Erythroblast (primary cell): ENCODE measurements around the gene GPR137B.

ENCODE experiments used
- GATA1 ChIP-seq: IDR thresholded peaks from 2 replicates; pipeline ENCODE4 v1.6.1; 2011; ENCODE audit warnings: low read depth, mild to moderate bottlenecking, control low read depth, low read length, moderate library complexity
- POLR2A ChIP-seq: IDR thresholded peaks from 2 replicates; pipeline ENCODE4 v1.6.1; 2011; ENCODE audit warnings: mild to moderate bottlenecking, low read length

DNA sequence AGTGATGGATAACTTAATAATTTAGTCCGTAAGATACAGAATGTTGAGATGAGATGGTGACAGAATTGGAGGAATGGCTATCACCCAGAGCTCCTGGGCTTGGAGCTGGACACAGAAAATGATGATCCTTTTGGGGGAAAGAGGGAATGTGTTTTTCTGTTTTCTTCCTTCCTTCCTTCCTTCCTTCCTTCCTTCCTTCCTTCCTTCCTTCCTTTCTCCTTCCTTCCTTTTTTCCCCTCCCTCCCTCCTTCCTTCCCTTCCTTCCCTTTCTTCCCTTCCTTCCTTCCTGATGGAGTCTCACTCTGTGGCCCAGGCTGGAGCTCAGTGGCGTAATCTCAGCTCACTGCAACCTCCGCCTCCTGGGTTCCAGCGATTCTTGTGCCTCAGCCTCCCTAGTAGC is 2.8 kb upstream of the GPR137B start:
- no peak for TF ChIP-seq POLR2A
- TF ChIP-seq GATA1: no peak
